Liver (tissue), 9 donors: ENCODE measurements around the gene NAPA. TPM values are rescaled to one million over a fixed set of nuclear protein-coding genes. Genes with fewer than 3 reads are reported as not detected.

Experiments used
- DNase-seq: peaks from one replicate; pipeline ENCODE4 v3.0.0-alpha.2; 2017; ENCODE audit warnings: low spot score
- H3K27ac ChIP-seq, 2 donors: one replicate each; pipeline ENCODE4 v1.7.0; 2013; ENCODE audit warnings: inconsistent platforms in 2 of 2, low read length in 2 of 2, control low read depth in 1 of 2, low read depth in 1 of 2, mild to moderate bottlenecking in 1 of 2
- H3K27me3 ChIP-seq, 4 donors: one replicate each; pipeline versions ENCODE4 v1.6.1 to v1.7.0; 2013; ENCODE audit warnings: low read length in 3 of 4, inconsistent platforms in 1 of 4, mild to moderate bottlenecking in 1 of 4, moderate library complexity in 1 of 4; ENCODE audit not compliant: control insufficient read depth in 4 of 4, insufficient read depth in 4 of 4
- H3K36me3 ChIP-seq, 4 donors: one replicate each; pipeline versions ENCODE4 v1.6.1 to v1.7.0; 2013; ENCODE audit warnings: low read length in 3 of 4, mild to moderate bottlenecking in 3 of 4, low read depth in 1 of 4, moderate library complexity in 1 of 4; ENCODE audit not compliant: control insufficient read depth in 4 of 4, insufficient read depth in 3 of 4
- H3K4me1 ChIP-seq, 4 donors: one replicate each; pipeline versions ENCODE4 v1.6.1 to v1.7.0; 2013; ENCODE audit warnings: low read length in 3 of 4, mild to moderate bottlenecking in 3 of 4, moderate library complexity in 1 of 4; ENCODE audit not compliant: control insufficient read depth in 4 of 4, insufficient read depth in 4 of 4
- H3K4me3 ChIP-seq, 3 donors: one replicate each; pipeline versions ENCODE4 v1.6.1 to v1.7.0; 2013; ENCODE audit warnings: low read length in 3 of 3, control low read depth in 1 of 3, low read depth in 1 of 3, mild to moderate bottlenecking in 1 of 3
- H3K9ac ChIP-seq, 2 donors: one replicate each; pipeline ENCODE4 v1.7.0; 2013; ENCODE audit warnings: low read length in 2 of 2, mild to moderate bottlenecking in 2 of 2, moderate library complexity in 2 of 2, control low read depth in 1 of 2, low read depth in 1 of 2
- H3K9me3 ChIP-seq, 4 donors: one replicate each; pipeline versions ENCODE4 v1.6.1 to v1.7.0; 2013; ENCODE audit warnings: low read length in 3 of 4; ENCODE audit not compliant: control insufficient read depth in 4 of 4
- FOXA1 ChIP-seq: IDR thresholded peaks from 2 replicates; pipeline ENCODE4 v1.6.1; 2016; ENCODE audit warnings: antibody characterized with exemption
- GABPA ChIP-seq, 2 donors: IDR thresholded peaks in 1 of 2; conservative IDR thresholded peaks in 1 of 2; 2 replicates each; pipeline ENCODE4 v1.6.1; 2016; ENCODE audit warnings: antibody characterized with exemption in 2 of 2, mild to moderate bottlenecking in 1 of 2, moderate library complexity in 1 of 2
- HNF4G ChIP-seq: IDR thresholded peaks from 2 replicates; pipeline ENCODE4 v1.6.1; 2016; ENCODE audit warnings: antibody characterized with exemption
- JUND ChIP-seq, 2 donors: IDR thresholded peaks; 2 replicates each; pipeline ENCODE4 v1.6.1; 2016; ENCODE audit warnings: antibody characterized with exemption in 2 of 2
- RAD21 ChIP-seq, 2 donors: IDR thresholded peaks; 2 replicates each; pipeline ENCODE4 v1.6.1; 2016; ENCODE audit warnings: antibody characterized with exemption in 2 of 2, mild to moderate bottlenecking in 2 of 2
- WGBS: extraction: QIAGEN DNeasy Blood & Tissue Kit; methylation state at CpG from one replicate; pipeline ENCODE4 v1.1.7; 2013; 5-methylcytosine and 5-hydroxymethylcytosine counted together
- polyA plus RNA-seq, 2 donors: library from polyadenylated mRNA; stranded (reverse) in 1 of 2; unstranded in 1 of 2; fragments of 200-250 nt in 1 of 2; fragments of >200 nt in 1 of 2; fragmentation: Nextera tagmentation in 1 of 2; extraction: Ambion mirVana in 1 of 2; gene quantifications; one replicate each; pipeline versions ENCODE4 v1.2.1 to v1.2.3, GENCODE V29; 2013 to 2015
- total RNA-seq, 2 donors: library from RNA; depleted of rRNA; stranded (reverse); fragments of >200 nt; gene quantifications; one replicate each; pipeline ENCODE4 v1.2.3, GENCODE V29; 2014
- TF ChIP-seq, protein P1 (sequence below): IDR thresholded peaks from 2 replicates; pipeline ENCODE4 v1.6.1; 2016; ENCODE audit warnings: antibody characterized with exemption, mild to moderate bottlenecking
- TF ChIP-seq, protein P2 (sequence below): IDR thresholded peaks from 2 replicates; pipeline ENCODE4 v1.6.1; 2016; ENCODE audit warnings: antibody characterized with exemption
- TF ChIP-seq, protein P3 (sequence below): fragments of 150-350 bp; IDR thresholded peaks from 2 replicates; pipeline ENCODE4 v1.5.1; 2017; ENCODE audit warnings: improper control_type of control experiment, low read depth, low read length; ENCODE audit not compliant: missing input control
- TF ChIP-seq, protein P4 (sequence below): IDR thresholded peaks from 2 replicates; pipeline ENCODE4 v1.6.1; 2016; ENCODE audit warnings: antibody characterized with exemption
- donor health status: healthy.
- donor health status: healthy.
- donor health status: healthy.
- donor health status: healthy.
- donor health status: healthy.

NAPA gene
- total and polyA plus RNA-seq, 4 donors, result 73.4 to 132 (median 120) TPM

DNA sequence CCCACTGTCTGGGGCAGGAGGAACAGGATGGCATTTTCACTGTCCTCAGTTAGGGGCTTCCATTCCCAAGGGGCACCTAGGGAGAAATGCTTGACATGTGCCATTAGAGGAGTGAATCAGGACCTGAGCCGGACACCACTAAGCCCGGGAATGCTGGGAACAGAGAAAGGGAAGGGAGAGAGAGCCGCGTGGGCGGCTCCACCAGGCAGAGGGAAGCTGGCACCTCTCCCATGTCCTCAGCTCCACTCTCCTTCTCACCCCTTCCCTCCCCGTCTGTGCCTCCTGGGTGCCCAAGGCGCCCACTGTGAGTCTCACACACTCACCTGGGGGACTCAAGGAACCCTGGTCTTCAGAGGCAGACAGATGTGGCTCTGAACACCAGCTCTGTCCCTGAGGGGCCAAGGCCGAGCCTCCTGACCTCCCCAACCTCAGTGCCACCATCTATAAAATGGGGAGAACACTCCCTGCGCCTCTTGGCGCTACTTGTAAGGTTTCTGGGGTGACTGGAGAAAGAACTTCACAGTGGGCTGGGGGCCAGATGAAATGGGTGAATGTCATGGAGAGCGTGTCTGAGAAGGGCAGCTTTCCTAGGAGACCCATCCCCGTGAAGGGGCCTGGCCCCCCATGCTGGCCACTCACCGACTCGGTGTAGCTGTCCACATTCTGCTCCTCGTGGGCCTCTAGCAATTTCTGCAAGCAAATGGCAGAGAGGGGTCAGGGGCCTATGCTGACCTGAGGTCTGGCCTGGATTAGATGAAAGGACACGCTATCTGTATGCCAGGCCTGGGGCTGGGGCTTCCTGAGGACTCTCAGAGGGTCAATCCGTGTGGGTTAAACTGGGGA is 25.6 kb downstream of the NAPA start:
- Histone ChIP-seq H3K27me3 (no peaks in the 10 kb centered on the region), H3K9me3 (no peaks in the 10 kb centered on the region), H3K4me1 (peaks cover 0 to 2% (median under 1%) of the 10 kb centered on the region in 4 donors), H3K4me3 (no peak overlapping the region), H3K27ac (no peak overlapping the region), H3K9ac (no peak overlapping the region), H3K36me3 (peaks cover 22 to 64% (median 25%) of the 10 kb centered on the region in 4 donors)
- DNase-seq, result no peak
- 85% methylated on average over 17 of the region's 17 CpGs for WGBS
- no peak for TF ChIP-seq RAD21 (IDR thresholded peaks at IDR 0.05)
- TF ChIP-seq, protein P1, sequence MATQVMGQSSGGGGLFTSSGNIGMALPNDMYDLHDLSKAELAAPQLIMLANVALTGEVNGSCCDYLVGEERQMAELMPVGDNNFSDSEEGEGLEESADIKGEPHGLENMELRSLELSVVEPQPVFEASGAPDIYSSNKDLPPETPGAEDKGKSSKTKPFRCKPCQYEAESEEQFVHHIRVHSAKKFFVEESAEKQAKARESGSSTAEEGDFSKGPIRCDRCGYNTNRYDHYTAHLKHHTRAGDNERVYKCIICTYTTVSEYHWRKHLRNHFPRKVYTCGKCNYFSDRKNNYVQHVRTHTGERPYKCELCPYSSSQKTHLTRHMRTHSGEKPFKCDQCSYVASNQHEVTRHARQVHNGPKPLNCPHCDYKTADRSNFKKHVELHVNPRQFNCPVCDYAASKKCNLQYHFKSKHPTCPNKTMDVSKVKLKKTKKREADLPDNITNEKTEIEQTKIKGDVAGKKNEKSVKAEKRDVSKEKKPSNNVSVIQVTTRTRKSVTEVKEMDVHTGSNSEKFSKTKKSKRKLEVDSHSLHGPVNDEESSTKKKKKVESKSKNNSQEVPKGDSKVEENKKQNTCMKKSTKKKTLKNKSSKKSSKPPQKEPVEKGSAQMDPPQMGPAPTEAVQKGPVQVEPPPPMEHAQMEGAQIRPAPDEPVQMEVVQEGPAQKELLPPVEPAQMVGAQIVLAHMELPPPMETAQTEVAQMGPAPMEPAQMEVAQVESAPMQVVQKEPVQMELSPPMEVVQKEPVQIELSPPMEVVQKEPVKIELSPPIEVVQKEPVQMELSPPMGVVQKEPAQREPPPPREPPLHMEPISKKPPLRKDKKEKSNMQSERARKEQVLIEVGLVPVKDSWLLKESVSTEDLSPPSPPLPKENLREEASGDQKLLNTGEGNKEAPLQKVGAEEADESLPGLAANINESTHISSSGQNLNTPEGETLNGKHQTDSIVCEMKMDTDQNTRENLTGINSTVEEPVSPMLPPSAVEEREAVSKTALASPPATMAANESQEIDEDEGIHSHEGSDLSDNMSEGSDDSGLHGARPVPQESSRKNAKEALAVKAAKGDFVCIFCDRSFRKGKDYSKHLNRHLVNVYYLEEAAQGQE, result no peak
- no peak for TF ChIP-seq GABPA (IDR thresholded peaks at IDR 0.05 in 1 of 2, conservative IDR thresholded peaks at IDR 0.05 in 1 of 2)
- TF ChIP-seq, protein P2, sequence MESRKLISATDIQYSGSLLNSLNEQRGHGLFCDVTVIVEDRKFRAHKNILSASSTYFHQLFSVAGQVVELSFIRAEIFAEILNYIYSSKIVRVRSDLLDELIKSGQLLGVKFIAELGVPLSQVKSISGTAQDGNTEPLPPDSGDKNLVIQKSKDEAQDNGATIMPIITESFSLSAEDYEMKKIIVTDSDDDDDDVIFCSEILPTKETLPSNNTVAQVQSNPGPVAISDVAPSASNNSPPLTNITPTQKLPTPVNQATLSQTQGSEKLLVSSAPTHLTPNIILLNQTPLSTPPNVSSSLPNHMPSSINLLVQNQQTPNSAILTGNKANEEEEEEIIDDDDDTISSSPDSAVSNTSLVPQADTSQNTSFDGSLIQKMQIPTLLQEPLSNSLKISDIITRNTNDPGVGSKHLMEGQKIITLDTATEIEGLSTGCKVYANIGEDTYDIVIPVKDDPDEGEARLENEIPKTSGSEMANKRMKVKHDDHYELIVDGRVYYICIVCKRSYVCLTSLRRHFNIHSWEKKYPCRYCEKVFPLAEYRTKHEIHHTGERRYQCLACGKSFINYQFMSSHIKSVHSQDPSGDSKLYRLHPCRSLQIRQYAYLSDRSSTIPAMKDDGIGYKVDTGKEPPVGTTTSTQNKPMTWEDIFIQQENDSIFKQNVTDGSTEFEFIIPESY, result no peak
- no peak for TF ChIP-seq FOXA1
- TF ChIP-seq, protein P3, sequence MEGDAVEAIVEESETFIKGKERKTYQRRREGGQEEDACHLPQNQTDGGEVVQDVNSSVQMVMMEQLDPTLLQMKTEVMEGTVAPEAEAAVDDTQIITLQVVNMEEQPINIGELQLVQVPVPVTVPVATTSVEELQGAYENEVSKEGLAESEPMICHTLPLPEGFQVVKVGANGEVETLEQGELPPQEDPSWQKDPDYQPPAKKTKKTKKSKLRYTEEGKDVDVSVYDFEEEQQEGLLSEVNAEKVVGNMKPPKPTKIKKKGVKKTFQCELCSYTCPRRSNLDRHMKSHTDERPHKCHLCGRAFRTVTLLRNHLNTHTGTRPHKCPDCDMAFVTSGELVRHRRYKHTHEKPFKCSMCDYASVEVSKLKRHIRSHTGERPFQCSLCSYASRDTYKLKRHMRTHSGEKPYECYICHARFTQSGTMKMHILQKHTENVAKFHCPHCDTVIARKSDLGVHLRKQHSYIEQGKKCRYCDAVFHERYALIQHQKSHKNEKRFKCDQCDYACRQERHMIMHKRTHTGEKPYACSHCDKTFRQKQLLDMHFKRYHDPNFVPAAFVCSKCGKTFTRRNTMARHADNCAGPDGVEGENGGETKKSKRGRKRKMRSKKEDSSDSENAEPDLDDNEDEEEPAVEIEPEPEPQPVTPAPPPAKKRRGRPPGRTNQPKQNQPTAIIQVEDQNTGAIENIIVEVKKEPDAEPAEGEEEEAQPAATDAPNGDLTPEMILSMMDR, result no peak
- TF ChIP-seq HNF4G, result no peak

DNA sequence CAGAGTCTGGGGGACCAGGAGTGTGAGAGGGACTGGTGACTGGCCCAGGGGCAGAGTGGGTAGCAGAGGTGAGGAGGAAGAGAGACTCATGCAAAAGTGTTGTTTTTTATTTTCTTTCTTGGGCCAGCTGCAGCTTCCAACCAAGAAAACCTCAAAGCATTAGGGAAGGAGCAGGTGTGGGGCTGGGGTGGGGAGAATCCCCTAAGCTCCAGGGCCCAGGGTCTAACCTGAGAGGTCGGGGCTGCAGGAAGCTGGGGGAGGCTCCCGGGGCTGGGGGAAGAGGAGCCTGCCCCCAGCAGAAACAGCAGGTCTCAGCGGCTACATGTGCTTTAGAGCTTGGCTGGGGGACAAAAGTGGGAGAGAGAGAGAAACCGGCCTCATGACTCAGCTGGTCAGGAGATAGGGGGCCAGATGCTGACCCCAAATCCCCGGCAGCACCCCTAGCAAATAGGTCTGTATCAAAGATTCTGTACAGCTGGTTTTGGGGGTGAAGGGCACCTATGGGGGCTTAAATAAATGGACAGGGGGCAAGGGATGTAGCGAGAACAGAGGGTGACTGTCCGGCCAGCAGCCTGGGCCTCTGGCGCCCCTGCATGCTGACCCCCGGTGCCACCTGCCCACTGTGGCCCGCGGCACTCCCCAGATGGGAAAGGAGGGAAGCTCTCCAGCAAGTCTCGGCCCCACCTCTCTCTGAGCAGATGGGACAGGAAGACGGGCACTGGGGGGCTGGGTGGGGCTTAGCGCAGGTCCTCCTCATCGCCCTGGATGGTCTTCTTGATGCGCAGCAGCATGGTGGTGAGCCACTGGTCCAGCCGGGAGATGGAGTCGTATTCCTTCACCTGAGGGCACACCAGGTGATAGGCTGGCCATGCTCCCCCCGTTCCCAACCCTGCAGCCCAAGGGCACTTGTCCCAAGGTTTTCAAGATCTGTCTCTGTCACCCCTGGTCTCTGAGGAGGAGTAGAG is 27.0 kb downstream of the NAPA start:
- no peak for TF ChIP-seq JUND (IDR thresholded peaks at IDR 0.05)
- TF ChIP-seq, protein P2, result no peak
- TF ChIP-seq, protein P4, sequence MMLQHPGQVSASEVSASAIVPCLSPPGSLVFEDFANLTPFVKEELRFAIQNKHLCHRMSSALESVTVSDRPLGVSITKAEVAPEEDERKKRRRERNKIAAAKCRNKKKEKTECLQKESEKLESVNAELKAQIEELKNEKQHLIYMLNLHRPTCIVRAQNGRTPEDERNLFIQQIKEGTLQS, result no peak
- TF ChIP-seq, protein P1, result no peak
- Histone ChIP-seq H3K27me3 (no peaks in the 10 kb centered on the region), H3K9me3 (no peaks in the 10 kb centered on the region), H3K27ac (no peak overlapping the region), H3K36me3 (peaks cover 19 to 52% (median 23%) of the 10 kb centered on the region in 4 donors), H3K4me1 (peaks cover 0 to 7% (median 2%) of the 10 kb centered on the region in 4 donors), H3K9ac (no peak overlapping the region), H3K4me3 (no peak overlapping the region)
- 90% methylated on average over 19 of the region's 19 CpGs for WGBS
- no peak for DNase-seq
